ENCODE data around the gene TUBB1.
"Not testable (repeated sequence)": the region's sequence is repeated elsewhere in the genome, so short reads cannot be mapped to it uniquely, and the experiment has no call there.

The TUBB1 gene

GRCh38 chr20:59019217-59019616, at the start of gene TUBB1:
Gene TUBB1, plus strand, starts transcription at chr20:59019429. Its CDS starts 94 bp downstream, at chr20:59019523.
- DNase-seq: no peak

GRCh38 chr20:58969439-58969838, 49.8 kb upstream of the TUBB1 start:
- no peak for DNase-seq

- no peak for DNase-seq
These were observed 49.1 kb upstream of the TUBB1 start for GRCh38 chr20:58970146-58970545.

- no peak for DNase-seq
These were observed 47.8 kb upstream of the TUBB1 start for GRCh38 chr20:58971429-58971828.

GRCh38 chr20:58973179-58973578, 46.0 kb upstream of the TUBB1 start:
- no peak for DNase-seq

DNA sequence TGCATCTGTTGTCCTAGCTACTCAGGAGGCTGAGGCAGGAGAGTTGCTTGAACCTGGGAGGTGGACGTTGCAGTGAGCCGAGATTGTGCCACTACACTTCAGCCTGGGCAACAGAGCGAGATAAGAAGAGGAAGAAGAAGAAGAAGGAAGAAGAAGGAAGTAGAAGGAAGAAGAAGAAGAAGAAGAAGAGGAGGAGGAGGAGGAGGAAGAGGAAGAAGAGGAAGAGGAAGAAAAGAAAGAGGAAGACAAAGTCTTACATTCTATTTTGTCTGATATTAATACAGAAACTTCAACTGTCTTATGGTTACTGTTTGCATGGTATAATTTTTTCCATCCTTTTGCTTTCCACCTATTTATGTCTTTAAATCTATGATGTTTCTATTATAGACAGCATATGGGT, 45.4 kb upstream of the TUBB1 start:
- no peak for DNase-seq

DNA sequence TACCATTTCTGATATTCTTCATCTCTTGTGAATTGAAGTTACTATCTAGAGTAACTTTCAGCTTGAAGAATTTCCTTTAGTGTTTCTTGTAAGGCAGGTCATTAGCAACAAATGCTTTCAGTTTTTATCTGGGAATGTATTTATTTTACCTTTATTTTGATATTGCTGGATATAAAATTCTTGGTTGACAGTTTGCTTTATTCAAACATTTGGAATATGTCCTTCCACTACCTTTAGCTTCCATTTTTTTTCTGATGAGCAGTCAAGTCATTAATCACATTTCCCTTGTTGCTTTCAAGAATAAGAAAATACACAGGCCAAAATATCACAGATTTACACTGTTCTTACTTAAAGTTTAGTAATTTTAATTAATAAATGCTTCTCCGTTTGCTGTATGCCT, 43.9 kb upstream of the TUBB1 start:
- no peak for DNase-seq

GRCh38 chr20:58976061-58976730, 43.0 kb upstream of the TUBB1 start:
- no peak for DNase-seq

- no peak for DNase-seq
These were observed 40.7 kb upstream of the TUBB1 start for GRCh38 chr20:58978351-58979190.

GRCh38 chr20:58980711-58981627, 38.3 kb upstream of the TUBB1 start, which contains the start of gene NELFCD:
Gene NELFCD, plus strand, starts transcription at chr20:58981256. Its CDS starts 54 bp downstream, at chr20:58981310.
- peak; percentile 87 to 89 for DNase-seq

DNA sequence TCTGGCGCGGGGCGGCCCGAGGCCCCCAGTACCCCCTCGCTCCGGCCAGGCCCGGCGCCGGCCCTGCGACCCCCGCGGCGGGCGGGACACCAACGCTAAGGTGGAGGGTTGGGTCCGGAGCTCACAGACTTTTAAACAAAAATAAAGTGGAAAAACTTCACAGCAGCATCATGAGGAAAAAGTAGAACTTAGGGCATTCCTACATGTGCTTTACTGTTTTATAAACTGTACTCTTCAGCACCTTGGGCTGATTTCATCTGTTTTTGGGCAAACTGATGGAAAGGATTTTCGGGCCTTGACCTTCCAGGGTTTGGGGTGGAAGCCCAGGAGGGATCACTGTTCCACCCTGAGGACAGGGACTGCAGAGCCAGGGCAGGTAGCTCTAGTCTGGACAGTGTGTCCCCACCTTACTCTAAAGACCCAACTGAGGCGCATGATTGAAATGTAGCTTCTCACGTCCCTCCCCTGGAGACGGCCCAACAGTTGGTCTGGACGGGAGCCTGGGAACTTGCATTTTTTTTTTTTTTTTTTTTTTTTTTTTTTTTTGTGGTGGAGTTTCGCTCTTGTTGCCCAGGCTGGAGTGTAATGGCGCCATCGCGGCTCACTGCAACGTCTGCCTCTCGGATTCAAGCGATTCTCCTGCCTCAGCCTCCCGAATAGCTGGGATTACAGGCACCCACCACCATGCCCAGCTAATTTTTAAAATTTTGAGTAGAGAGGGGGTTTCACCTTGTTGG, 37.4 kb upstream of the TUBB1 start:
- peak in 1 of 2 donors; percentile 22 for DNase-seq

DNA sequence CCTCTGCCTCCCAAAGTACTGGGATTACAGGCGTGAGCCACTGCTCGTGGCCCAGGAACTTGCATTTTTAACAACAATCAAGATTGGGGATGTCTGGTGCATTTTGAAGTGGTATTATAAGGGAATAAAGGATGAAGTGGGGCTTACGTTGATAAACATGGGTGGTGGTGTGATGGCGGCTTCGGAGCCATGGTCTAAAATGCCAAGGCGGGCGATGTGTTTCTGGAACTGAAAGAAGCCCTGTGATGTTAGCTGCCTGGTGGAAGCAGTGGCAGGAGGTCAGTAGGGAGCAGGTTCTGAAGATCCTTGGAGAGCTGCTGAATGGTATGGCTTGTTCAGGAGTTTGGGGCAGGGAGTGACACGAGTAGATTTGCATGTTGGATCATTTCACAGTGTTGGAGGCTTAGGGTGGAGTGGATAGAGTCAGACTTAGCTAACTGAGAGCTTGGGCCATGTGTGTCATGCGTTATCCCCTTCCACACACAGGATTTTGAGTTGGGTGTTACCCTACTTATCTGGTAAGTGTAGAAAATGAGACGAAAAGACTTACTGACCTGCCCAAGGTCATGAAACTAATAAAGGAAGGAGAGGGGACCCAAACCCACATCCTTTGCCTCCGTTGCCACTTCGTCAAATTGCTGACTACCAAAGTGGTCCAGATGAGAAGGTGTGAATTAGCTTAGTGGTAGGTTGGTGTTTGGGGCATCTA, 36.7 kb upstream of the TUBB1 start:
- DNase-seq: peak in 1 of 2 donors; percentile 66

DNA sequence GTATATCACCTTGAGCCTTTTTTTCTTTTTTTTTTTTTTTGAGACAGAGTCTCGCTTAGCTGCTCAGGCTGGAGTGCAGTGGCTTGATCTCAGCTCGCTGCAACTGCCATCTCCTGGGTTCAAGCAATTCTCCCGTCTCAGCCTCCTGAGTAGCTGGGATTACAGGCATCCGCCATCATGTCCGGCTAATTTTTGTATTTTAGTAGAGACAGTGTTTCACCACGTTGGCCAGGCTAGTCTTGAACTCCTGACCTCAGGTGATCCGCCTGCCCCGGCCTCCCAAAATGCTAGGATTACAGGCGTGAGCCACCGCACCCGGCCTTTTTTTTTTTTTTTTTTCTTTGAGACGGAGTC, 36.1 kb upstream of the TUBB1 start:
- DNase-seq: not testable (repeated sequence)

- no peak for DNase-seq
These were observed 34.5 kb upstream of the TUBB1 start for GRCh38 chr20:58984691-58985090.

DNA sequence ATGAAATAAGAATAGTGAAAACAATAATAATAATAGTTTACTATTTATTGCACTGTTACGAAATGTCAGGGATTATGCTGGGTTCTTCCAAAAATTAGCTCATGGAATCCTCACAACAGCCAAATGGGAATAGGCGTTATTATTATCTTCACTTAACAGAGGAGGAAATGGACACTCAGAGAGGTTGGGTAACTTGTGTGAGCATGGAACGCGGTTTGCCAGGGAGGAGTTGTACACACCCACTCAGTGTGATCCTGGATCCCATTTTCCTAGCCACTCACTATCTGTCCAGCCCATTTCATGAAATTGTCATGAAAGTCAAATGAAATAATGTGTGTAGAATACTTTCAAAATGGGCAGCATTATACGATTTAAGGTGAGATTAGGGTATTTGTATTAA, 33.6 kb upstream of the TUBB1 start:
- DNase-seq: no peak

GRCh38 chr20:58986286-58986967, 32.8 kb upstream of the TUBB1 start:
- DNase-seq: no peak

GRCh38 chr20:58986968-58987517, 32.2 kb upstream of the TUBB1 start:
- DNase-seq: no peak

DNA sequence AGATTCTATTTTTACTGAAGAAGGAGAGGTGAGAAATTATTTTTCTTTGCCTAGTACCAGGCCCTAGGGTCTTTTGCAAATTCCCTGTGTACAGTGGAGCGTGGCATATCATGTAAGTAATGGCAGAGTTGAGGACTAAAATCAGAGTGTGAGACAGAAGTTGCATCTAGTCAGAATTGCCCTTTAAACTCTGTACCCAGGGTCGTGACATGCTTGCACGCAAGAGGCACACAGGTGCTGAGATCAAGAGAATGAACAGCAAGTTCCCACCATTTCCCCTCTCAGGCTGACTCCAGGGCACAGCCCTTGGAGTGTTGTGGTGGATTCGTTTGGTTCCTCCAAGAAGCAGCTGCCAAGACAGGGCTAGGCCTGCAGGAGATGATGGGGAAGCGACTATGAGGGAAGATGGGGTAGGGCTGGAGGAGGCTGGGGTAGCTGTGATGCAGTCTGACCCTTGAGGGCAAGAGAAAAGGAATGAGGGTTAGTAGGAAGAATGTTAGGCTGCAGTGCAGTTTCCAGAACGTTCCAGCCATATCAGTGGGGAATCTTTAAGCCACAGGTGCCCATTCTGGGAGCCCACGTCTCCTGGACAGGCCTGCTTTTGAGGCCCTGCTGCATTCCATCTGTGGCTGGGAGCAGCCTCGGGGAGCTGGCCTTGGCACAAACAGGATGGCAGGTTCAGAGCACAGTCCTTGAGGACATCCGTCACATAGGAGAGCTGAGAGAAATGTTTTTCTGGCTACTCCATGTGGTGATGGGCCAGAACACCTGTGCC, 31.3 kb upstream of the TUBB1 start:
- DNase-seq: no peak

DNA sequence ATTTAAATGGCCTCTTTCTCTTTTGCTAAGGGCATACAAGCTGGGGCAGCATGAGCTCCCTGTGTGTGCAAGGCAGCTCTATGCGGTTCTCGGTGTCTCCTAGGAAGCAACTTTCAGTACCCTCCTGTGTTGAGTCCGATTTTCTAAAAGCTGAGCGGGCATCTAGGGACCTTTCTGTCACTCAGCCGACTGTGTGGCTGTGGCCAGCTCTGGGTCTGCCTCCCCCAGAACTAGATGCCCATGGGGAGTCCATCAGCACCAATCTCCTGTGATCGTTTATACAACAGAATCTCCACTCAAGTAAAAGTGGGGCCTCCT, 30.7 kb upstream of the TUBB1 start:
- DNase-seq: no peak

DNA sequence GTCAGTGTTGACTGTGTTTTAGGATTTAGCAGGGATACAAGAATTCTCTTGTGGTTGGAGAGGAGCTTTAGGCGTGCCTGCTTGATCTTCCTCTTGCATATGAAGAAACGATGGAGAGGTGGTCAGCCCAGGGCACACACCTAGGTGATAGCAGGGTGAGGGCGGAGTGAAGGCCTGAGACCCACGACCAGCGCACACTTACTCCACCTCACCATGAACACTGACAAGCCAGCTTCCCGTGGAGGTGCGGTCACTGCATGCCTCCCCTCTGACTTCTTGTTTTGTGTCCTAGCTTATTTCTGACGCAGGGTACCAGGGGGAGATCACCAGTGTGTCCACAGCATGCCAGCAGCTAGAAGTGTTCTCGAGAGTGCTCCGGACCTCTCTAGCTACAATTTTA, 30.0 kb upstream of the TUBB1 start:
- no peak for DNase-seq

Data from CD4-positive, alpha-beta T cell treated with Interleukin-4 for 1 hour (primary cell).